ENCODE data around the gene LRRC61. TPM values are rescaled to one million over a fixed set of nuclear protein-coding genes. Genes with fewer than 3 reads are reported as not detected.

The LRRC61 gene
- total and polyA plus RNA-seq, 2 of the 13 experiments (the other 11 are each of a cell fraction or from before 2014, with no cell fraction given), result 33.0 to 34.8 TPM

DNA sequence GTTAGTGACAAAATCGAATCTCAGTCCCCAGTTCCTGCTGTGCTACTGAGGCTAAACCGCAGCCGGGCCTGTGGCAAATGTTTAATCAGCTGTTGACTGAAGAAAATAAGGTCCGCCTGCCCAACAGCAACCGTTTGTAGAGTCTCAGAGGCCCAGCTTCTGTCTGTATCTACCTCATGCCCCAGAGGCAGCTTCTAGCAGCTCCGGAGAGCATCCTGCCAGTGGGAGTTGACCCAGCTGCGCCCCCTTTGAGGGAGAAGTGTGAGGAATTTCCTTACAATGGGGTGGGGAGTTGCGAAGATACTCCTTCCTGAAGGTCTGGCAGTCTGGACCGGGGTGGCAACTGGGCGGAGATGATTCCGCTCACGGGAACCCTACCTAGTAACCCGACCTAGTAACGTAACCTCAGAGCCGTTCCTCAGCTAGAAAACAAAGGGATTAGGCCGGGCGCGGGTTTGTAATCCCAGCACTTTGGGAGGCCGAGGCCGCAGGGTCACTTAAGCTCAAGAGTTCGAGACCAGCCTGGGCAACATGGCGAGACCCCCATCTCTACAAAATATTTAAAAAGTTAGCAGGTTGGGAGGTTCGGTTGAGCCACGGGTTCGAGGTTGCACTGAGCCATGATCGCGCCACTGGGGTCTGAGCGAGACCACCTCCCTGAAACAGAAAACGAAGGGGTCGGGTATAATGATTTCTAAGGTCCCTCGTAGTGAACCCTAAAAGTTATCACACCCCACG, 55.1 kb downstream of the LRRC61 start (continued):
- TF ChIP-seq, protein P1, sequence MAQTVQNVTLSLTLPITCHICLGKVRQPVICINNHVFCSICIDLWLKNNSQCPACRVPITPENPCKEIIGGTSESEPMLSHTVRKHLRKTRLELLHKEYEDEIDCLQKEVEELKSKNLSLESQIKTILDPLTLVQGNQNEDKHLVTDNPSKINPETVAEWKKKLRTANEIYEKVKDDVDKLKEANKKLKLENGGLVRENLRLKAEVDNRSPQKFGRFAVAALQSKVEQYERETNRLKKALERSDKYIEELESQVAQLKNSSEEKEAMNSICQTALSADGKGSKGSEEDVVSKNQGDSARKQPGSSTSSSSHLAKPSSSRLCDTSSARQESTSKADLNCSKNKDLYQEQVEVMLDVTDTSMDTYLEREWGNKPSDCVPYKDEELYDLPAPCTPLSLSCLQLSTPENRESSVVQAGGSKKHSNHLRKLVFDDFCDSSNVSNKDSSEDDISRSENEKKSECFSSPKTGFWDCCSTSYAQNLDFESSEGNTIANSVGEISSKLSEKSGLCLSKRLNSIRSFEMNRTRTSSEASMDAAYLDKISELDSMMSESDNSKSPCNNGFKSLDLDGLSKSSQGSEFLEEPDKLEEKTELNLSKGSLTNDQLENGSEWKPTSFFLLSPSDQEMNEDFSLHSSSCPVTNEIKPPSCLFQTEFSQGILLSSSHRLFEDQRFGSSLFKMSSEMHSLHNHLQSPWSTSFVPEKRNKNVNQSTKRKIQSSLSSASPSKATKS (CRISPR knock-in tag; IDR thresholded peaks at IDR 0.05), result no peak
- TF ChIP-seq, protein P2, sequence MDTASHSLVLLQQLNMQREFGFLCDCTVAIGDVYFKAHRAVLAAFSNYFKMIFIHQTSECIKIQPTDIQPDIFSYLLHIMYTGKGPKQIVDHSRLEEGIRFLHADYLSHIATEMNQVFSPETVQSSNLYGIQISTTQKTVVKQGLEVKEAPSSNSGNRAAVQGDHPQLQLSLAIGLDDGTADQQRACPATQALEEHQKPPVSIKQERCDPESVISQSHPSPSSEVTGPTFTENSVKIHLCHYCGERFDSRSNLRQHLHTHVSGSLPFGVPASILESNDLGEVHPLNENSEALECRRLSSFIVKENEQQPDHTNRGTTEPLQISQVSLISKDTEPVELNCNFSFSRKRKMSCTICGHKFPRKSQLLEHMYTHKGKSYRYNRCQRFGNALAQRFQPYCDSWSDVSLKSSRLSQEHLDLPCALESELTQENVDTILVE (CRISPR knock-in tag; IDR thresholded peaks at IDR 0.05), result 0 out of 2 replicates have a peak, but pooled peaks have one; percentile 20
- TF ChIP-seq, protein P3, sequence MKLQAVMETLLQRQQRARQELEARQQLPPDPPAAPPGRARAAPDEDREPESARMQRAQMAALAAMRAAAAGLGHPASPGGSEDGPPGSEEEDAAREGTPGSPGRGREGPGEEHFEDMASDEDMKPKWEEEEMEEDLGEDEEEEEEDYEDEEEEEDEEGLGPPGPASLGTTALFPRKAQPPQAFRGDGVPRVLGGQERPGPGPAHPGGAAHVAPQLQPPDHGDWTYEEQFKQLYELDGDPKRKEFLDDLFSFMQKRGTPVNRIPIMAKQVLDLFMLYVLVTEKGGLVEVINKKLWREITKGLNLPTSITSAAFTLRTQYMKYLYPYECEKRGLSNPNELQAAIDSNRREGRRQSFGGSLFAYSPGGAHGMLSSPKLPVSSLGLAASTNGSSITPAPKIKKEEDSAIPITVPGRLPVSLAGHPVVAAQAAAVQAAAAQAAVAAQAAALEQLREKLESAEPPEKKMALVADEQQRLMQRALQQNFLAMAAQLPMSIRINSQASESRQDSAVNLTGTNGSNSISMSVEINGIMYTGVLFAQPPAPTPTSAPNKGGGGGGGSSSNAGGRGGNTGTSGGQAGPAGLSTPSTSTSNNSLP (IDR thresholded peaks at IDR 0.05; ENCODE audit: low read depth, low read length), result peak; percentile 35; the same call in 1 of the 2 replicates
- TF ChIP-seq, protein P4, sequence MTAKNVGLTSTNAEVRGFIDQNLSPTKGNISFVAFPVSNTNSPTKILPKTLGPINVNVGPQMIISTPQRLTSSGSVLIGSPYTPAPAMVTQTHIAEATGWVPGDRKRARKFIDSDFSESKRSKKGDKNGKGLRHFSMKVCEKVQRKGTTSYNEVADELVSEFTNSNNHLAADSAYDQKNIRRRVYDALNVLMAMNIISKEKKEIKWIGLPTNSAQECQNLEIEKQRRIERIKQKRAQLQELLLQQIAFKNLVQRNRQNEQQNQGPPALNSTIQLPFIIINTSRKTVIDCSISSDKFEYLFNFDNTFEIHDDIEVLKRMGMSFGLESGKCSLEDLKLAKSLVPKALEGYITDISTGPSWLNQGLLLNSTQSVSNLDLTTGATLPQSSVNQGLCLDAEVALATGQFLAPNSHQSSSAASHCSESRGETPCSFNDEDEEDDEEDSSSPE (CRISPR knock-in tag; IDR thresholded peaks at IDR 0.05), result no peak
- TF ChIP-seq, protein P5, sequence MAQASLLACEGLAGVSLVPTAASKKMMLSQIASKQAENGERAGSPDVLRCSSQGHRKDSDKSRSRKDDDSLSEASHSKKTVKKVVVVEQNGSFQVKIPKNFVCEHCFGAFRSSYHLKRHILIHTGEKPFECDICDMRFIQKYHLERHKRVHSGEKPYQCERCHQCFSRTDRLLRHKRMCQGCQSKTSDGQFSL (CRISPR knock-in tag; IDR thresholded peaks at IDR 0.05), result no peak
- TF ChIP-seq, protein P6, sequence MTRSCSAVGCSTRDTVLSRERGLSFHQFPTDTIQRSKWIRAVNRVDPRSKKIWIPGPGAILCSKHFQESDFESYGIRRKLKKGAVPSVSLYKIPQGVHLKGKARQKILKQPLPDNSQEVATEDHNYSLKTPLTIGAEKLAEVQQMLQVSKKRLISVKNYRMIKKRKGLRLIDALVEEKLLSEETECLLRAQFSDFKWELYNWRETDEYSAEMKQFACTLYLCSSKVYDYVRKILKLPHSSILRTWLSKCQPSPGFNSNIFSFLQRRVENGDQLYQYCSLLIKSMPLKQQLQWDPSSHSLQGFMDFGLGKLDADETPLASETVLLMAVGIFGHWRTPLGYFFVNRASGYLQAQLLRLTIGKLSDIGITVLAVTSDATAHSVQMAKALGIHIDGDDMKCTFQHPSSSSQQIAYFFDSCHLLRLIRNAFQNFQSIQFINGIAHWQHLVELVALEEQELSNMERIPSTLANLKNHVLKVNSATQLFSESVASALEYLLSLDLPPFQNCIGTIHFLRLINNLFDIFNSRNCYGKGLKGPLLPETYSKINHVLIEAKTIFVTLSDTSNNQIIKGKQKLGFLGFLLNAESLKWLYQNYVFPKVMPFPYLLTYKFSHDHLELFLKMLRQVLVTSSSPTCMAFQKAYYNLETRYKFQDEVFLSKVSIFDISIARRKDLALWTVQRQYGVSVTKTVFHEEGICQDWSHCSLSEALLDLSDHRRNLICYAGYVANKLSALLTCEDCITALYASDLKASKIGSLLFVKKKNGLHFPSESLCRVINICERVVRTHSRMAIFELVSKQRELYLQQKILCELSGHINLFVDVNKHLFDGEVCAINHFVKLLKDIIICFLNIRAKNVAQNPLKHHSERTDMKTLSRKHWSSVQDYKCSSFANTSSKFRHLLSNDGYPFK (CRISPR knock-in tag; IDR thresholded peaks at IDR 0.05; ENCODE audit: borderline replicate concordance), result no peak
- TF ChIP-seq ZNF121 (CRISPR knock-in tag; IDR thresholded peaks at IDR 0.05) (0 out of 2 replicates have a peak, but pooled peaks have one; percentile 16), ZNF33A (CRISPR knock-in tag; IDR thresholded peaks at IDR 0.05; ENCODE audit: borderline replicate concordance) (0 out of 2 replicates have a peak, but pooled peaks have one; percentile 50), ZNF326 (CRISPR knock-in tag; IDR thresholded peaks at IDR 0.05; ENCODE audit: borderline replicate concordance) (no peak), SMC3 (IDR thresholded peaks at IDR 0.05; ENCODE audit: low read length) (peak; percentile 1; the same call in 1 of the 2 replicates), GFI1 (CRISPR knock-in tag; IDR thresholded peaks at IDR 0.05; ENCODE audit: borderline replicate concordance) (0 out of 2 replicates have a peak, but pooled peaks have one; percentile 23), ZNF703 (CRISPR knock-in tag; IDR thresholded peaks at IDR 0.05; ENCODE audit: borderline replicate concordance) (0 out of 2 replicates have a peak, but pooled peaks have one; percentile 77), ZNF607 (CRISPR knock-in tag; IDR thresholded peaks at IDR 0.05; ENCODE audit: borderline replicate concordance) (no peak), MAZ (IDR thresholded peaks at IDR 0.05; ENCODE audit: borderline replicate concordance, low read depth, low read length) (0 out of 2 replicates have a peak, but pooled peaks have one; percentile 45), MAZ (CRISPR knock-in tag; IDR thresholded peaks at IDR 0.05; ENCODE audit: low read depth) (no peak), RARA (CRISPR knock-in tag; IDR thresholded peaks at IDR 0.05) (peak; percentile 57)
- TF ChIP-seq, protein P7, sequence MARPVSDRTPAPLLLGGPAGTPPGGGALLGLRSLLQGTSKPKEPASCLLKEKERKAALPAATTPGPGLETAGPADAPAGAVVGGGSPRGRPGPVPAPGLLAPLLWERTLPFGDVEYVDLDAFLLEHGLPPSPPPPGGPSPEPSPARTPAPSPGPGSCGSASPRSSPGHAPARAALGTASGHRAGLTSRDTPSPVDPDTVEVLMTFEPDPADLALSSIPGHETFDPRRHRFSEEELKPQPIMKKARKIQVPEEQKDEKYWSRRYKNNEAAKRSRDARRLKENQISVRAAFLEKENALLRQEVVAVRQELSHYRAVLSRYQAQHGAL (CRISPR knock-in tag; IDR thresholded peaks at IDR 0.05; ENCODE audit: not compliant biosample characterization), result no peak

All from HepG2 (cell line).